Activated CD4-positive, alpha-beta T cell treated with anti-CD3 and anti-CD28 coated beads for 36 hours (primary cell): ENCODE results near the gene TOR2A. TPM values are rescaled to one million over a fixed set of nuclear protein-coding genes. Genes with fewer than 3 reads are reported as not detected.

Experiments used
- ATAC-seq: fragments of 200-7000 bp; cut with Tn5 transposase; one replicate; pipeline ENCODE4 v1.10.0; 2021; ENCODE audit warnings: mild to moderate bottlenecking, moderate library complexity
- CTCF ChIA-PET: fragments of 350-600 bp; sonication (Branson Sonifier 250); formaldehyde crosslinking; loops from one replicate; lab custom pipeline; 2021; ENCODE audit warnings: antibody characterized with exemption; lab: Charles Lee
- POLR2A ChIA-PET: fragments of 350-600 bp; sonication (Branson Sonifier 250); formaldehyde crosslinking; loops from one replicate; lab custom pipeline; 2021; ENCODE audit warnings: antibody characterized with exemption, inconsistent platforms; lab: Charles Lee
- DNase-seq: peaks from one replicate; pipeline ENCODE4 v3.0.0-alpha.2; 2020
- H3K27ac Mint-ChIP-seq: one replicate; pipeline ENCODE4 v1.8.0; 2021; ENCODE audit warnings: mixed read lengths
- H3K27me3 Mint-ChIP-seq: one replicate; pipeline ENCODE4 v1.8.0; 2021; ENCODE audit warnings: mixed read lengths
- H3K36me3 Mint-ChIP-seq: one replicate; pipeline ENCODE4 v1.8.0; 2021; ENCODE audit warnings: low read depth, mixed read lengths
- H3K4me1 Mint-ChIP-seq: one replicate; pipeline ENCODE4 v1.8.0; 2021; ENCODE audit warnings: mixed read lengths
- H3K4me3 Mint-ChIP-seq: one replicate; pipeline ENCODE4 v1.8.0; 2021; ENCODE audit warnings: mild to moderate bottlenecking, moderate library complexity, mixed read lengths
- H3K9me3 Mint-ChIP-seq: one replicate; pipeline ENCODE4 v1.8.0; 2021; ENCODE audit warnings: low read depth, mixed read lengths
- intact Hi-C, 2 experiments: fragments of 100-400 bp; cut with DNase I in 1 of 2; cut with micrococcal nuclease in 1 of 2; formaldehyde crosslinking; loops; one replicate each; pipeline versions ENCODE4 v1.14.2 to v1.15.1; 2022 to 2024; cut with DNase I, micrococcal nuclease
- total RNA-seq, 2 experiments: library from RNA; stranded (reverse); gene quantifications; one replicate each; pipeline ENCODE4 v1.2.3, GENCODE V29; 2021

The TOR2A gene
- total RNA-seq, 2 experiments from 2014 or later, result 11.3 to 14.0 TPM

GRCh38 chr9:127756233-127756632 lies 21.1 kb upstream of the TOR2A start:
- POLR2A ChIA-PET, result interaction anchor here (0.7 kb wide), 1 partner anchor 54 kb away, joined by 7 read pairs; no protein-coding TSS in a partner anchor
- no peak for ATAC-seq
- H3K4me1 Mint-ChIP-seq, result peaks cover 5% of the 10 kb centered on the region

GRCh38 chr9:127755061-127756060 lies 20.3 kb upstream of the TOR2A start:
- no peak for DNase-seq
- no peaks in the 10 kb centered on the region for H3K27me3 Mint-ChIP-seq
- ChIA-PET CTCF (interaction anchor here (1.1 kb wide), 1 partner anchor 21 kb away, joined by 4 read pairs; no protein-coding TSS in a partner anchor), POLR2A (no interaction called here)
- no peak overlapping the region for H3K27ac Mint-ChIP-seq
- no peak overlapping the region for H3K4me3 Mint-ChIP-seq
- H3K9me3 Mint-ChIP-seq, result no peaks in the 10 kb centered on the region
- H3K4me1 Mint-ChIP-seq, result peaks cover 5% of the 10 kb centered on the region
- no peak for ATAC-seq
- peaks cover 17% of the 10 kb centered on the region for H3K36me3 Mint-ChIP-seq
- intact Hi-C loops, result no loop called here

More at GRCh38 chr9:127756233-127756632, 21.1 kb upstream of the TOR2A start:
- H3K27me3 Mint-ChIP-seq, result no peaks in the 10 kb centered on the region
- CTCF ChIA-PET, result interaction anchor here (0.6 to 1.1 kb wide), 3 partner anchors 9 to 123 kb away, joined by 3 to 4 read pairs (median 3); no protein-coding TSS in a partner anchor
- no peak overlapping the region for H3K4me3 Mint-ChIP-seq
- no peak overlapping the region for H3K27ac Mint-ChIP-seq
- intact Hi-C loops, result no loop called here
- DNase-seq, result no peak
- H3K9me3 Mint-ChIP-seq, result no peaks in the 10 kb centered on the region
- H3K36me3 Mint-ChIP-seq, result peaks cover 10% of the 10 kb centered on the region

GRCh38 chr9:127754099-127755060 lies 19.3 kb upstream of the TOR2A start:
- intact Hi-C loops, result no loop called here
- H3K4me1 Mint-ChIP-seq, result peaks cover 5% of the 10 kb centered on the region
- CTCF ChIA-PET, result interaction anchor here (0.8 kb wide), 1 partner anchor 544 kb away, joined by 3 read pairs; no protein-coding TSS in a partner anchor

GRCh38 chr9:127753622-127754021 lies 18.5 kb upstream of the TOR2A start:
- Mint-ChIP-seq H3K27ac (no peak overlapping the region), H3K4me1 (peaks cover 1% of the 10 kb centered on the region), H3K27me3 (no peaks in the 10 kb centered on the region), H3K4me3 (no peak overlapping the region), H3K9me3 (no peaks in the 10 kb centered on the region), H3K36me3 (peaks cover 15% of the 10 kb centered on the region)
- POLR2A ChIA-PET, result no interaction called here
- intact Hi-C loops, result no loop called here
- DNase-seq, result no peak
- CTCF ChIA-PET, result interaction anchor here (0.8 kb wide), 1 partner anchor 543 kb away, joined by 3 read pairs; no protein-coding TSS in a partner anchor
- ATAC-seq, result peak; percentile 26

More at GRCh38 chr9:127754099-127755060, 19.3 kb upstream of the TOR2A start:
- Mint-ChIP-seq H3K27ac (no peak overlapping the region), H3K36me3 (peaks cover 18% of the 10 kb centered on the region), H3K27me3 (no peaks in the 10 kb centered on the region), H3K9me3 (no peaks in the 10 kb centered on the region), H3K4me3 (no peak overlapping the region)
- DNase-seq, result no peak
- POLR2A ChIA-PET, result no interaction called here
- no peak for ATAC-seq

GRCh38 chr9:127753148-127753547 lies 18.1 kb upstream of the TOR2A start:
- H3K36me3 Mint-ChIP-seq, result peaks cover 15% of the 10 kb centered on the region
- ChIA-PET CTCF (interaction anchor here (0.8 kb wide), 1 partner anchor 542 kb away, joined by 3 read pairs; no protein-coding TSS in a partner anchor), POLR2A (no interaction called here)
- no peaks in the 10 kb centered on the region for H3K9me3 Mint-ChIP-seq
- H3K4me3 Mint-ChIP-seq, result no peak overlapping the region
- ATAC-seq (no peak), DNase-seq (no peak)
- H3K4me1 Mint-ChIP-seq, result no peaks in the 10 kb centered on the region
- no peaks in the 10 kb centered on the region for H3K27me3 Mint-ChIP-seq
- H3K27ac Mint-ChIP-seq, result no peak overlapping the region
- intact Hi-C loops, result no loop called here

GRCh38 chr9:127751269-127752054 lies 16.4 kb upstream of the TOR2A start:
- peaks cover 6% of the 10 kb centered on the region for H3K4me1 Mint-ChIP-seq
- peaks cover 24% of the 10 kb centered on the region for H3K36me3 Mint-ChIP-seq
- intact Hi-C loops, result no loop called here
- DNase-seq (peak; percentile 33), ATAC-seq (no peak)
- CTCF ChIA-PET, result no interaction called here
- POLR2A ChIA-PET, result no interaction called here
- H3K27me3 Mint-ChIP-seq, result no peaks in the 10 kb centered on the region
- no peak overlapping the region for H3K4me3 Mint-ChIP-seq
- H3K27ac Mint-ChIP-seq, result no peak overlapping the region
- H3K9me3 Mint-ChIP-seq, result no peaks in the 10 kb centered on the region

- CTCF ChIA-PET, result interaction anchor here (0.6 to 1.8 kb wide), 2 partner anchors 14 to 52 kb away, joined by 4 to 6 read pairs; partner anchors contain the start of gene TOR2A
Measured at GRCh38 chr9:127749090-127749787, 14.1 kb upstream of the TOR2A start.

GRCh38 chr9:127746959-127747569 lies 12.0 kb upstream of the TOR2A start:
- Mint-ChIP-seq H3K9me3 (no peaks in the 10 kb centered on the region), H3K4me1 (peaks cover 6% of the 10 kb centered on the region), H3K27ac (no peak overlapping the region), H3K27me3 (no peaks in the 10 kb centered on the region), H3K36me3 (peaks cover 31% of the 10 kb centered on the region), H3K4me3 (no peak overlapping the region)
- no peak for DNase-seq
- POLR2A ChIA-PET, result no interaction called here
- intact Hi-C loops, result no loop called here
- CTCF ChIA-PET, result interaction anchor here (0.6 to 1.8 kb wide), 4 partner anchors 12 to 111 kb away, joined by 3 to 6 read pairs (median 4); partner anchors contain the start of gene TOR2A
- ATAC-seq, result peak; percentile 43

More at GRCh38 chr9:127749090-127749787, 14.1 kb upstream of the TOR2A start:
- H3K9me3 Mint-ChIP-seq, result no peaks in the 10 kb centered on the region
- peaks cover 6% of the 10 kb centered on the region for H3K4me1 Mint-ChIP-seq
- no peak for DNase-seq
- no peaks in the 10 kb centered on the region for H3K27me3 Mint-ChIP-seq
- H3K27ac Mint-ChIP-seq, result no peak overlapping the region
- H3K36me3 Mint-ChIP-seq, result peaks cover 28% of the 10 kb centered on the region
- no peak for ATAC-seq
- no peak overlapping the region for H3K4me3 Mint-ChIP-seq
- intact Hi-C loops, result no loop called here
- POLR2A ChIA-PET, result no interaction called here

GRCh38 chr9:127744398-127745110 lies 9.5 kb upstream of the TOR2A start:
- ChIA-PET POLR2A (interaction anchor here (0.6 kb wide), 1 partner anchor 345 kb away, joined by 3 read pairs; no protein-coding TSS in a partner anchor), CTCF (interaction anchor here (0.6 to 2.2 kb wide), 5 partner anchors 10 to 354 kb away, joined by 3 to 12 read pairs (median 5); partner anchors contain the start of gene TOR2A)
- Mint-ChIP-seq H3K9me3 (no peaks in the 10 kb centered on the region), H3K27ac (no peak overlapping the region), H3K36me3 (peaks cover 18% of the 10 kb centered on the region), H3K4me1 (peaks cover 6% of the 10 kb centered on the region), H3K4me3 (no peak overlapping the region), H3K27me3 (no peaks in the 10 kb centered on the region)
- ATAC-seq (no peak), DNase-seq (no peak)
- intact Hi-C loops, result no loop called here
